ENCODE results near the gene ACAD10. TPM values are rescaled to one million over a fixed set of nuclear protein-coding genes. Genes with fewer than 3 reads are reported as not detected.

ACAD10 gene
- total RNA-seq, 1 experiment from 2014 or later = 30.8 TPM

GRCh38 chr12:111642681-111643426 is 43.0 kb upstream of the ACAD10 start:
- POLR2A ChIA-PET = no interaction called here
- Histone ChIP-seq H3K27me3 (ENCODE audit: control insufficient read depth, insufficient read depth, low read length) (no peaks in the 10 kb centered on the region), H3K4me3 (ENCODE audit: low read depth in 2 of 2, low read length in 2 of 2) (no peak overlapping the region), H3K36me3 (ENCODE audit: control insufficient read depth, insufficient read depth, low read length) (peaks cover 6% of the 10 kb centered on the region), H3K4me1 (ENCODE audit: control insufficient read depth, insufficient read depth, low read length) (peaks cover 4% of the 10 kb centered on the region; the same call in 1 of the 2 replicates), H3K27ac (ENCODE audit: low read length) (no peak overlapping the region), H3K9me3 (ENCODE audit: control insufficient read depth, insufficient read depth, low read depth, low read length) (no peaks in the 10 kb centered on the region)
- BruUV-seq (replicated peaks) = no TSS peak
- DNase-seq (ENCODE audit: low read depth, low spot score) (no peak), ATAC-seq (no peak)
- intact Hi-C loops (cut with micrococcal nuclease; ENCODE audit: unreplicated experiment) (no loop called here), in situ Hi-C loops (cut with HindIII; ENCODE audit: low pct_unique_long_range_greater_than_20kb, low sequenced_read_pairs) (no loop called here)
- TF ChIP-seq POLR2AphosphoS5 (IDR thresholded peaks at IDR 0.05; ENCODE audit: low read depth, low read length) (no peak), REST (IDR thresholded peaks at IDR 0.05; ENCODE audit: insufficient read depth in 1 of 2, low read depth in 2 of 2, low read length in 1 of 2) (no peak), SIN3A (IDR thresholded peaks at IDR 0.05; ENCODE audit: borderline replicate concordance, insufficient read depth, low read depth, low read length) (no peak), TCF7L2 (IDR thresholded peaks at IDR 0.05; ENCODE audit: low read depth, low read length) (no peak)
- TF ChIP-seq, protein P1, sequence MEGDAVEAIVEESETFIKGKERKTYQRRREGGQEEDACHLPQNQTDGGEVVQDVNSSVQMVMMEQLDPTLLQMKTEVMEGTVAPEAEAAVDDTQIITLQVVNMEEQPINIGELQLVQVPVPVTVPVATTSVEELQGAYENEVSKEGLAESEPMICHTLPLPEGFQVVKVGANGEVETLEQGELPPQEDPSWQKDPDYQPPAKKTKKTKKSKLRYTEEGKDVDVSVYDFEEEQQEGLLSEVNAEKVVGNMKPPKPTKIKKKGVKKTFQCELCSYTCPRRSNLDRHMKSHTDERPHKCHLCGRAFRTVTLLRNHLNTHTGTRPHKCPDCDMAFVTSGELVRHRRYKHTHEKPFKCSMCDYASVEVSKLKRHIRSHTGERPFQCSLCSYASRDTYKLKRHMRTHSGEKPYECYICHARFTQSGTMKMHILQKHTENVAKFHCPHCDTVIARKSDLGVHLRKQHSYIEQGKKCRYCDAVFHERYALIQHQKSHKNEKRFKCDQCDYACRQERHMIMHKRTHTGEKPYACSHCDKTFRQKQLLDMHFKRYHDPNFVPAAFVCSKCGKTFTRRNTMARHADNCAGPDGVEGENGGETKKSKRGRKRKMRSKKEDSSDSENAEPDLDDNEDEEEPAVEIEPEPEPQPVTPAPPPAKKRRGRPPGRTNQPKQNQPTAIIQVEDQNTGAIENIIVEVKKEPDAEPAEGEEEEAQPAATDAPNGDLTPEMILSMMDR (IDR thresholded peaks at IDR 0.05) = no peak
- CTCF ChIA-PET = no interaction called here

GRCh38 chr12:111643427-111643826 is 42.4 kb upstream of the ACAD10 start:
- TF ChIP-seq POLR2AphosphoS5 (IDR thresholded peaks at IDR 0.05; ENCODE audit: low read depth, low read length) (no peak), SIN3A (IDR thresholded peaks at IDR 0.05; ENCODE audit: borderline replicate concordance, insufficient read depth, low read depth, low read length) (no peak), REST (IDR thresholded peaks at IDR 0.05; ENCODE audit: insufficient read depth in 1 of 2, low read depth in 2 of 2, low read length in 1 of 2) (no peak), TCF7L2 (IDR thresholded peaks at IDR 0.05; ENCODE audit: low read depth, low read length) (no peak)
- TF ChIP-seq, protein P1 (IDR thresholded peaks at IDR 0.05) = no peak
- ATAC-seq (peak; percentile 41; the same call in 1 of the 2 replicates), DNase-seq (ENCODE audit: low read depth, low spot score) (no peak)
- CTCF ChIA-PET = no interaction called here
- POLR2A ChIA-PET = no interaction called here
- H3K4me3 ChIP-seq (ENCODE audit: low read depth in 2 of 2, low read length in 2 of 2) = no peak overlapping the region
- H3K27ac ChIP-seq (ENCODE audit: low read length) = no peak overlapping the region
- no peaks in the 10 kb centered on the region for H3K27me3 ChIP-seq (ENCODE audit: control insufficient read depth, insufficient read depth, low read length)
- no TSS peak for BruUV-seq (replicated peaks)
- intact Hi-C loops (cut with micrococcal nuclease; ENCODE audit: unreplicated experiment) (no loop called here), in situ Hi-C loops (cut with HindIII; ENCODE audit: low pct_unique_long_range_greater_than_20kb, low sequenced_read_pairs) (no loop called here)
- H3K4me1 ChIP-seq (ENCODE audit: control insufficient read depth, insufficient read depth, low read length) = peaks cover 4% of the 10 kb centered on the region; the same call in 1 of the 2 replicates
- H3K36me3 ChIP-seq (ENCODE audit: control insufficient read depth, insufficient read depth, low read length) = peaks cover 6% of the 10 kb centered on the region
- H3K9me3 ChIP-seq (ENCODE audit: control insufficient read depth, insufficient read depth, low read depth, low read length) = no peaks in the 10 kb centered on the region
